Epidermal melanocyte (primary cell): ENCODE results near the gene OR6N1.

Source experiments
- DNase-seq: peaks from one replicate; pipeline ENCODE4 v3.0.0; 2011; ENCODE audit warnings: low spot score; ENCODE audit not compliant: insufficient read length

The OR6N1 gene

GRCh38 chr1:158752155-158752712 lies 19.8 kb downstream of the OR6N1 start:
- DNase-seq: no peak

GRCh38 chr1:158735848-158736247 lies 36.1 kb downstream of the OR6N1 start:
- no peak for DNase-seq

GRCh38 chr1:158732524-158732923 lies 39.5 kb downstream of the OR6N1 start:
- DNase-seq: no peak

- no peak for DNase-seq
Observed at GRCh38 chr1:158731707-158732106, 40.3 kb downstream of the OR6N1 start.

GRCh38 chr1:158730453-158730852 lies 41.5 kb downstream of the OR6N1 start:
- no peak for DNase-seq

GRCh38 chr1:158728510-158729225 lies 43.3 kb downstream of the OR6N1 start:
- DNase-seq: no peak

- DNase-seq: no peak
Observed at GRCh38 chr1:158724442-158724841, 47.6 kb downstream of the OR6N1 start.

GRCh38 chr1:158720620-158721019 lies 51.4 kb downstream of the OR6N1 start, which contains the start of gene OR6K3:
TSS of gene OR6K3 (minus strand) at chr1:158720720. CDS start at chr1:158718115, 2,605 bp downstream.
- DNase-seq: no peak

GRCh38 chr1:158719664-158720063 lies 52.3 kb downstream of the OR6N1 start:
- DNase-seq: no peak

GRCh38 chr1:158717344-158717743 lies 54.7 kb downstream of the OR6N1 start:
- no peak for DNase-seq

GRCh38 chr1:158716335-158716734 lies 55.7 kb downstream of the OR6N1 start:
- DNase-seq: no peak

GRCh38 chr1:158714754-158715153 lies 57.2 kb downstream of the OR6N1 start:
- no peak for DNase-seq
